Ishikawa (cell line): ENCODE measurements around the gene ARHGAP26.
A peak's percentile ranks its signal among the peaks of the same experiment; 100 is the strongest.

Source experiments
- CEBPB ChIP-seq: IDR thresholded peaks from 2 replicates; pipeline ENCODE4 v1.6.1; 2012
- CREB1 ChIP-seq: IDR thresholded peaks from 2 replicates; pipeline ENCODE4 v1.6.1; 2012; ENCODE audit warnings: low read depth
- EGR1 ChIP-seq: IDR thresholded peaks from 2 replicates; pipeline ENCODE4 v1.6.1; 2012
- EP300 ChIP-seq: IDR thresholded peaks from 2 replicates; pipeline ENCODE4 v1.6.1; 2012; ENCODE audit warnings: borderline replicate concordance
- FOXM1 ChIP-seq: IDR thresholded peaks from 2 replicates; pipeline ENCODE4 v1.6.1; 2012; ENCODE audit warnings: low read depth, borderline replicate concordance
- MAX ChIP-seq: IDR thresholded peaks from 2 replicates; pipeline ENCODE4 v1.6.1; 2012
- NFIC ChIP-seq: IDR thresholded peaks from 2 replicates; pipeline ENCODE4 v1.6.1; 2012
- RAD21 ChIP-seq: IDR thresholded peaks from 2 replicates; pipeline ENCODE4 v1.6.1; 2012; ENCODE audit warnings: low read depth
- REST ChIP-seq: IDR thresholded peaks from 2 replicates; pipeline ENCODE4 v1.6.1; 2012; ENCODE audit warnings: low read depth, mild to moderate bottlenecking
- TAF1 ChIP-seq: IDR thresholded peaks from 2 replicates; pipeline ENCODE4 v1.6.1; 2012; ENCODE audit warnings: low read depth, mild to moderate bottlenecking
- TCF12 ChIP-seq: IDR thresholded peaks from 2 replicates; pipeline ENCODE4 v1.6.1; 2012; ENCODE audit warnings: low read depth
- TEAD4 ChIP-seq: IDR thresholded peaks from 2 replicates; pipeline ENCODE4 v1.6.1; 2012
- USF1 ChIP-seq: IDR thresholded peaks from 2 replicates; pipeline ENCODE4 v1.6.1; 2012
- YY1 ChIP-seq: IDR thresholded peaks from 2 replicates; pipeline ENCODE4 v1.6.1; 2012; ENCODE audit warnings: low read depth
- ZBTB7A ChIP-seq: IDR thresholded peaks from 2 replicates; pipeline ENCODE4 v1.6.1; 2012; ENCODE audit warnings: low read depth

Gene ARHGAP26

GRCh38 chr5:142845954-142846398 is 75.8 kb downstream of the ARHGAP26 start:
- TF ChIP-seq YY1 (no peak), EP300 (peak; percentile 48; the same call in 1 of the 2 replicates), MAX (peak; percentile 62), RAD21 (0 out of 2 replicates have a peak, but pooled peaks have one; percentile 7), FOXM1 (no peak), USF1 (peak; percentile 79), REST (no peak), ZBTB7A (no peak), NFIC (no peak; the same call in 1 of the 2 replicates), CEBPB (no peak), TEAD4 (no peak; the same call in 1 of the 2 replicates), EGR1 (no peak), TAF1 (no peak), CREB1 (no peak), TCF12 (peak; percentile 57; the same call in 1 of the 2 replicates)

GRCh38 chr5:142846406-142846805 is 76.2 kb downstream of the ARHGAP26 start:
- no peak for TF ChIP-seq ZBTB7A
- no peak for TF ChIP-seq CREB1
- TF ChIP-seq USF1 = no peak
- TF ChIP-seq RAD21 = no peak
- no peak for TF ChIP-seq MAX
- TF ChIP-seq EGR1 = no peak
- TF ChIP-seq TAF1 = no peak

GRCh38 chr5:142847898-142848790 is 78.0 kb downstream of the ARHGAP26 start:
- TF ChIP-seq REST (no peak), MAX (no peak)

GRCh38 chr5:142849466-142849865 is 79.3 kb downstream of the ARHGAP26 start:
- TF ChIP-seq NFIC = no peak
- TF ChIP-seq TEAD4 = no peak
- TF ChIP-seq EGR1 = no peak
- no peak for TF ChIP-seq CEBPB
- no peak for TF ChIP-seq EP300
- TF ChIP-seq ZBTB7A = no peak

- TF ChIP-seq MAX = no peak
- no peak for TF ChIP-seq EP300
- TF ChIP-seq USF1 = no peak
- TF ChIP-seq YY1 = no peak
- no peak for TF ChIP-seq TCF12
- TF ChIP-seq TEAD4 = no peak
- TF ChIP-seq CREB1 = no peak
- TF ChIP-seq FOXM1 = no peak
- no peak for TF ChIP-seq NFIC
- TF ChIP-seq RAD21 = no peak
- TF ChIP-seq REST = no peak
- TF ChIP-seq CEBPB = no peak
- no peak for TF ChIP-seq TAF1
- TF ChIP-seq ZBTB7A = no peak
- TF ChIP-seq EGR1 = no peak
Observed at GRCh38 chr5:142849880-142850279, 79.7 kb downstream of the ARHGAP26 start.
